Lung (tissue), 12 donors: ENCODE measurements around the gene GATA3. TPM values are rescaled to one million over a fixed set of nuclear protein-coding genes. Genes with fewer than 3 reads are reported as not detected.

Experiments used
- ATAC-seq: fragments of 200-7000 bp; cut with Tn5 transposase; one replicate; pipeline ENCODE4 v1.9.1; 2020; ENCODE audit warnings: moderate number of reproducible peaks; ENCODE audit not compliant: insufficient read depth, low FRiP score
- DNase-seq, 3 donors: peaks; one replicate each; pipeline ENCODE4 v3.0.0-alpha.2; 2013 to 2017
- H3K27ac ChIP-seq, 2 donors: one replicate each; pipeline ENCODE4 v1.5.1; 2013; ENCODE audit warnings: mild to moderate bottlenecking in 2 of 2, moderate library complexity in 2 of 2, control low read depth in 1 of 2, inconsistent platforms in 1 of 2, low read depth in 1 of 2, low read length in 1 of 2
- H3K27me3 ChIP-seq, 3 donors: one replicate each; pipeline ENCODE4 v1.5.1; 2013; ENCODE audit warnings: low read length in 2 of 3; ENCODE audit not compliant: control insufficient read depth in 3 of 3, insufficient read depth in 3 of 3
- H3K36me3 ChIP-seq, 4 donors: one replicate each; pipeline ENCODE4 v1.5.1; 2013; ENCODE audit warnings: low read length in 4 of 4, mild to moderate bottlenecking in 1 of 4, moderate library complexity in 1 of 4; ENCODE audit not compliant: control insufficient read depth in 4 of 4, insufficient read depth in 4 of 4
- H3K4me1 ChIP-seq, 5 donors: one replicate each; pipeline ENCODE4 v1.5.1; 2013; ENCODE audit warnings: low read length in 5 of 5, mild to moderate bottlenecking in 2 of 5, moderate library complexity in 1 of 5; ENCODE audit not compliant: control insufficient read depth in 5 of 5, insufficient read depth in 5 of 5
- H3K4me3 ChIP-seq: one replicate; pipeline ENCODE4 v1.5.1; 2013; ENCODE audit warnings: mild to moderate bottlenecking, control low read depth, moderate library complexity
- H3K9ac ChIP-seq, 2 donors: one replicate each; pipeline ENCODE4 v1.5.1; 2013; ENCODE audit warnings: low read length in 2 of 2, control low read depth in 1 of 2; ENCODE audit not compliant: insufficient read depth in 1 of 2
- H3K9me3 ChIP-seq, 4 donors: one replicate each; pipeline ENCODE4 v1.5.1; 2013; ENCODE audit warnings: low read length in 3 of 4, mild to moderate bottlenecking in 1 of 4, moderate library complexity in 1 of 4; ENCODE audit not compliant: control insufficient read depth in 4 of 4, insufficient read depth in 3 of 4
- CTCF ChIP-seq: IDR thresholded peaks from 2 replicates; pipeline ENCODE4 v1.5.1; 2012; ENCODE audit warnings: mild to moderate bottlenecking; ENCODE audit errors: control extremely low read depth, extremely low read depth
- WGBS, 2 donors: extraction: QIAGEN DNeasy Blood & Tissue Kit; methylation state at CpG; one replicate each; pipeline ENCODE4 v1.1.7; 2013; 5-methylcytosine and 5-hydroxymethylcytosine counted together
- polyA plus RNA-seq, 2 donors: library from polyadenylated mRNA; stranded (reverse); fragments of 200-250 nt; gene quantifications; one replicate each; pipeline ENCODE4 v1.2.1, GENCODE V29; 2013
- total RNA-seq, 2 donors: library from RNA; depleted of rRNA in 1 of 2; stranded (reverse); fragments of >200 nt in 1 of 2; gene quantifications; one replicate each; pipeline ENCODE4 v1.2.1, GENCODE V29; 2014 to 2021
- donor health status: control.
- donor health status: control.
- donor health status: Bipolar disorder and iron deficiency.
- donor health status: healthy.
- donor health status: DM: yes; HTN: yes; CAD: no.

The GATA3 gene
- total and polyA plus RNA-seq, 4 donors = 0.94 to 3.4 (median 1.8) TPM

- Histone ChIP-seq H3K9ac (no peak overlapping the region), H3K27ac (no peak overlapping the region), H3K4me1 (peaks cover 0 to 9% (median 0%) of the 10 kb centered on the region in 5 donors), H3K27me3 (no peaks in the 10 kb centered on the region), H3K36me3 (peaks cover 15 to 27% (median 19%) of the 10 kb centered on the region in 4 donors), H3K4me3 (no peak overlapping the region), H3K9me3 (peaks cover 0 to 2% (median 0%) of the 10 kb centered on the region in 4 donors)
- TF ChIP-seq CTCF = no peak
- ATAC-seq (no peak), DNase-seq (peak in 1 of 3 donors; percentile 55)
- 77 to 91% methylated on average over 1 of the region's 1 CpG for WGBS, 2 donors
These were observed 41.5 kb upstream of the GATA3 start for GRCh38 chr10:8013006-8013405.

GRCh38 chr10:8013619-8014018, 40.9 kb upstream of the GATA3 start:
- Histone ChIP-seq H3K4me1 (peaks cover 0 to 9% (median 0%) of the 10 kb centered on the region in 5 donors), H3K9me3 (peaks cover 0 to 2% (median 0%) of the 10 kb centered on the region in 4 donors), H3K9ac (no peak overlapping the region), H3K36me3 (peaks cover 15 to 27% (median 19%) of the 10 kb centered on the region in 4 donors), H3K4me3 (no peak overlapping the region), H3K27me3 (no peaks in the 10 kb centered on the region), H3K27ac (no peak overlapping the region)
- DNase-seq (no peak), ATAC-seq (no peak)
- WGBS, 2 donors = 95% methylated on average over 10 of the region's 10 CpGs
- TF ChIP-seq CTCF = no peak

- DNase-seq (no peak), ATAC-seq (no peak)
- no peak overlapping the region for H3K4me3 ChIP-seq
- WGBS, 2 donors = 96 to 98% methylated on average over 16 of the region's 16 CpGs
- peaks cover 15 to 19% (median 16%) of the 10 kb centered on the region in 4 donors for H3K36me3 ChIP-seq
- H3K27ac ChIP-seq = no peak overlapping the region
- no peaks in the 10 kb centered on the region for H3K27me3 ChIP-seq
- H3K9me3 ChIP-seq = peaks cover 0 to 2% (median 0%) of the 10 kb centered on the region in 4 donors
- no peak overlapping the region for H3K9ac ChIP-seq
- no peak for TF ChIP-seq CTCF
- H3K4me1 ChIP-seq = peaks cover 0 to 9% (median 0%) of the 10 kb centered on the region in 5 donors
These were observed 39.8 kb upstream of the GATA3 start for GRCh38 chr10:8014649-8015048.

GRCh38 chr10:8017277-8017676, 37.2 kb upstream of the GATA3 start:
- Histone ChIP-seq H3K4me3 (no peak overlapping the region), H3K36me3 (peaks cover 4 to 16% (median 10%) of the 10 kb centered on the region in 4 donors), H3K9ac (no peak overlapping the region), H3K4me1 (peaks cover 0 to 6% (median 0%) of the 10 kb centered on the region in 5 donors), H3K27ac (no peak overlapping the region), H3K9me3 (peaks cover 0 to 2% (median 0%) of the 10 kb centered on the region in 4 donors), H3K27me3 (no peaks in the 10 kb centered on the region)
- no peak for DNase-seq
- TF ChIP-seq CTCF = no peak
- WGBS, 2 donors = 65 to 66% methylated on average over 6 of the region's 6 CpGs
- ATAC-seq = no peak
